Measurements from ENCODE around the gene NDUFA13. TPM values are rescaled to one million over a fixed set of nuclear protein-coding genes. Genes with fewer than 3 reads are reported as not detected.

NDUFA13 gene
- total RNA-seq, 1 donor: 203 TPM

GRCh38 chr19:19566306-19566705, 50.3 kb downstream of the NDUFA13 start:
- no peak for DNase-seq (ENCODE audit: low read depth in 2 of 3, low spot score in 2 of 3)

- DNase-seq (ENCODE audit: low read depth in 2 of 3, low spot score in 2 of 3): no peak
Measured at GRCh38 chr19:19567391-19567790, 51.4 kb downstream of the NDUFA13 start.

GRCh38 chr19:19568802-19569756, 53.1 kb downstream of the NDUFA13 start:
- no peak for DNase-seq (ENCODE audit: low read depth in 2 of 3, low spot score in 2 of 3)

GRCh38 chr19:19570571-19570970, 54.5 kb downstream of the NDUFA13 start:
- DNase-seq (ENCODE audit: low read depth in 2 of 3, low spot score in 2 of 3): no peak

- DNase-seq (ENCODE audit: low read depth in 2 of 3, low spot score in 2 of 3): no peak
Measured at GRCh38 chr19:19571071-19571786, 55.2 kb downstream of the NDUFA13 start.

GRCh38 chr19:19575411-19575810, 59.4 kb downstream of the NDUFA13 start:
- no peak for DNase-seq (ENCODE audit: low read depth in 2 of 3, low spot score in 2 of 3)

Other genes starting within 250 kb of the NDUFA13 start
- gene TM6SF2, start 242.9 kb upstream of the NDUFA13 start, total RNA-seq: under 0.01 TPM
- 32.0 TPM for gene SUGP1, start 195.7 kb upstream of the NDUFA13 start, total RNA-seq
- gene MAU2, start 195.4 kb upstream of the NDUFA13 start, total RNA-seq: 111 TPM
- gene GATAD2A, start 110.5 kb upstream of the NDUFA13 start, total RNA-seq: 47.1 TPM
- 5.4 TPM for gene TSSK6, start 677 bp upstream of the NDUFA13 start, total RNA-seq
- gene YJEFN3, start 12.7 kb downstream of the NDUFA13 start, total RNA-seq: 0.54 TPM
- gene CILP2, start 22.0 kb downstream of the NDUFA13 start, total RNA-seq: 0.27 TPM
- 4.8 TPM for gene PBX4, start 102.5 kb downstream of the NDUFA13 start, total RNA-seq
- gene LPAR2, start 112.0 kb downstream of the NDUFA13 start, total RNA-seq: 22.6 TPM
- gene GMIP, start 127.4 kb downstream of the NDUFA13 start, total RNA-seq: 36.9 TPM
- gene ATP13A1, start 147.5 kb downstream of the NDUFA13 start, total RNA-seq: 102 TPM
- 8.3 TPM for gene ZNF101, start 152.6 kb downstream of the NDUFA13 start, total RNA-seq
- 3.0 TPM for gene ZNF14, start 216.9 kb downstream of the NDUFA13 start, total RNA-seq